H1 (cell line): ENCODE data around the gene TLE1. TPM values are rescaled to one million over a fixed set of nuclear protein-coding genes. Genes with fewer than 3 reads are reported as not detected.

Experiments
- CTCF ChIA-PET: fragments of 300-600 bp; sonication (Branson Sonifier 250); formaldehyde crosslinking; loops from one replicate; lab custom pipeline; 2021; ENCODE audit not compliant: partially characterized antibody; lab: Charles Lee
- POLR2A ChIA-PET: fragments of 300-600 bp; sonication (Branson Sonifier 250); formaldehyde crosslinking; loops from one replicate; lab custom pipeline; 2021; ENCODE audit warnings: inconsistent platforms; ENCODE audit not compliant: partially characterized antibody; lab: Charles Lee
- DNase-seq, 2 experiments: peaks; one replicate each; pipeline versions ENCODE4 v3.0.0 to v3.0.0-alpha.2; 2010 to 2022; ENCODE audit warnings: low spot score in 2 of 2, low read depth in 1 of 2, mixed read lengths in 1 of 2
- FAIRE-seq: peaks from 2 replicates; lab custom pipeline; 2011; peaks lifted over from hg19 to GRCh38; lab: Jason Lieb, UNC
- H2AFZ ChIP-seq: 2 replicates; pipeline ENCODE4 v1.8.1; 2012; ENCODE audit warnings: low read length, inconsistent platforms
- H2AK5ac ChIP-seq: 2 replicates; pipeline ENCODE4 v1.6.1; 2013; ENCODE audit warnings: low read depth, low read length
- H2BK120ac ChIP-seq: replicated peaks from 2 replicates; pipeline ENCODE3; 2013; ENCODE audit warnings: low read depth, low read length, inconsistent platforms
- H2BK12ac ChIP-seq: 2 replicates; pipeline ENCODE4 v1.6.1; 2013; ENCODE audit warnings: low read depth, low read length
- H2BK15ac ChIP-seq: 2 replicates; pipeline ENCODE4 v1.6.1; 2013; ENCODE audit warnings: low read length
- H2BK20ac ChIP-seq: 2 replicates; pipeline ENCODE4 v1.6.1; 2013; ENCODE audit warnings: low read length
- H2BK5ac ChIP-seq: 2 replicates; pipeline ENCODE4 v1.6.1; 2013; ENCODE audit warnings: low read depth, low read length
- H3K14ac ChIP-seq: 2 replicates; pipeline ENCODE4 v1.6.1; 2013; ENCODE audit warnings: inconsistent platforms; ENCODE audit not compliant: insufficient read length
- H3K18ac ChIP-seq: 2 replicates; pipeline ENCODE4 v1.6.1; 2013; ENCODE audit warnings: low read length; ENCODE audit errors: extremely low read depth
- H3K23ac ChIP-seq: 2 replicates; pipeline ENCODE4 v1.6.1; 2013; ENCODE audit warnings: inconsistent platforms; ENCODE audit not compliant: insufficient read length
- H3K23me2 ChIP-seq: 2 replicates; pipeline ENCODE4 v1.6.1; 2013; ENCODE audit warnings: low read depth, low read length
- H3K27ac ChIP-seq: 2 replicates; pipeline ENCODE4 v1.6.1; 2011; ENCODE audit warnings: low read depth, low read length, inconsistent platforms
- H3K27me3 ChIP-seq, 4 experiments: replicated peaks in 1 of 4; 1 replicate in 1 of 4; 2 replicates in 3 of 4; pipeline versions ENCODE4 v1.6.1 to v1.8.1; 2011 to 2013; ENCODE audit warnings: low read length in 3 of 4, mild to moderate bottlenecking in 3 of 4, inconsistent platforms in 2 of 4, mixed read lengths in 2 of 4, moderate library complexity in 1 of 4; ENCODE audit not compliant: control insufficient read depth in 3 of 4, insufficient read depth in 3 of 4; ENCODE audit errors: extremely low read depth in 1 of 4
- H3K36me3 ChIP-seq, 4 experiments: 2 replicates each; pipeline versions ENCODE4 v1.6.1 to v1.8.1; 2011 to 2013; ENCODE audit warnings: mild to moderate bottlenecking in 4 of 4, low read length in 3 of 4, moderate library complexity in 2 of 4, control low read depth in 1 of 4, inconsistent platforms in 1 of 4; ENCODE audit not compliant: insufficient read depth in 4 of 4, control insufficient read depth in 2 of 4
- H3K4ac ChIP-seq: replicated peaks from 2 replicates; pipeline ENCODE3; 2013; ENCODE audit warnings: low read length, low read depth, mixed read lengths, inconsistent platforms; ENCODE audit not compliant: insufficient read length
- H3K4me1 ChIP-seq, 4 experiments: replicated peaks in 1 of 4; 1 replicate in 1 of 4; 2 replicates in 3 of 4; pipeline versions ENCODE4 v1.6.1 to v1.8.1; 2011 to 2013; ENCODE audit warnings: low read length in 3 of 4, inconsistent platforms in 2 of 4, mixed read lengths in 1 of 4; ENCODE audit not compliant: insufficient read depth in 4 of 4, control insufficient read depth in 3 of 4
- H3K4me2 ChIP-seq, 2 experiments: 2 replicates each; pipeline versions ENCODE4 v1.6.1 to v1.8.1; 2011 to 2013; ENCODE audit warnings: low read depth in 2 of 2, low read length in 2 of 2, control low read depth in 1 of 2, inconsistent platforms in 1 of 2, mild to moderate bottlenecking in 1 of 2; ENCODE audit not compliant: insufficient read depth in 1 of 2
- H3K4me3 ChIP-seq, 4 experiments: fragments of 200-600, 300-600 bp in 1 of 4; sonication (generic), shearing (Covaris generic), sonication (Bioruptor Twin) in 1 of 4; 2 replicates each; pipeline versions ENCODE4 v1.5.1 to v1.8.1; 2011 to 2016; ENCODE audit warnings: low read length in 4 of 4, low read depth in 3 of 4, control low read depth in 2 of 4, inconsistent platforms in 2 of 4, mild to moderate bottlenecking in 2 of 4, mixed read lengths in 1 of 4, moderate library complexity in 1 of 4; ENCODE audit not compliant: insufficient read depth in 2 of 4; ENCODE audit errors: extremely low read depth in 1 of 4
- H3K56ac ChIP-seq: replicated peaks from 2 replicates; pipeline ENCODE3; 2013; ENCODE audit warnings: low read depth, mild to moderate bottlenecking, mixed read lengths, low read length, inconsistent platforms; ENCODE audit not compliant: insufficient read length
- H3K79me1 ChIP-seq: 2 replicates; pipeline ENCODE4 v1.6.1; 2013; ENCODE audit warnings: low read depth, low read length, control low read depth
- H3K79me2 ChIP-seq, 2 experiments: 2 replicates each; pipeline versions ENCODE4 v1.6.1 to v1.8.1; 2012 to 2013; ENCODE audit warnings: low read length in 2 of 2, mild to moderate bottlenecking in 2 of 2, inconsistent platforms in 1 of 2; ENCODE audit not compliant: insufficient read depth in 2 of 2, control insufficient read depth in 1 of 2
- H3K9ac ChIP-seq, 4 experiments: replicated peaks in 1 of 4; 1 replicate in 1 of 4; 2 replicates in 3 of 4; pipeline versions ENCODE4 v1.6.1 to v1.8.1; 2011 to 2013; ENCODE audit warnings: low read depth in 3 of 4, low read length in 3 of 4, control low read depth in 2 of 4, mild to moderate bottlenecking in 2 of 4, moderate library complexity in 2 of 4, inconsistent platforms in 1 of 4; ENCODE audit errors: extremely low read depth in 1 of 4
- H3K9me3 ChIP-seq, 2 experiments: 2 replicates each; pipeline versions ENCODE4 v1.6.1 to v1.8.1; 2012 to 2013; ENCODE audit warnings: mild to moderate bottlenecking in 2 of 2, moderate library complexity in 2 of 2, control low read depth in 1 of 2, inconsistent platforms in 1 of 2, low read depth in 1 of 2, low read length in 1 of 2, mixed read lengths in 1 of 2; ENCODE audit not compliant: insufficient read depth in 2 of 2
- H4K20me1 ChIP-seq, 2 experiments: replicated peaks in 1 of 2; 2 replicates each; pipeline versions ENCODE3 to v1.8.1; 2011 to 2013; ENCODE audit warnings: inconsistent platforms in 2 of 2, low read length in 2 of 2, mild to moderate bottlenecking in 1 of 2; ENCODE audit not compliant: insufficient read depth in 2 of 2, control insufficient read depth in 1 of 2
- H4K5ac ChIP-seq: 2 replicates; pipeline ENCODE4 v1.6.1; 2013; ENCODE audit warnings: low read length, low read depth, mixed read lengths, inconsistent platforms; ENCODE audit not compliant: insufficient read length
- H4K8ac ChIP-seq: 2 replicates; pipeline ENCODE4 v1.8.0; 2013; ENCODE audit warnings: mild to moderate bottlenecking, moderate library complexity, low read length, inconsistent platforms; ENCODE audit not compliant: insufficient read depth; ENCODE audit errors: extremely low read depth
- H4K91ac ChIP-seq: replicated peaks from 2 replicates; pipeline ENCODE3; 2013; ENCODE audit warnings: low read length, mixed read lengths, inconsistent platforms; ENCODE audit not compliant: insufficient read length
- BRCA1 ChIP-seq: IDR thresholded peaks from 2 replicates; pipeline ENCODE4 v1.6.1; 2012; ENCODE audit warnings: low read depth, low read length, improper control_type of control experiment
- CBX8 ChIP-seq: fragments of 300-800, 300-1000 bp; sonication (generic); IDR thresholded peaks from 2 replicates; pipeline ENCODE4 v1.7.1; 2016; ENCODE audit warnings: low read depth, low read length, borderline replicate concordance
- CTBP2 ChIP-seq: IDR thresholded peaks from 2 replicates; pipeline ENCODE4 v1.7.0; 2011; ENCODE audit warnings: borderline replicate concordance, mild to moderate bottlenecking, moderate library complexity, mixed read lengths, low read length; ENCODE audit not compliant: insufficient read depth, insufficient read length
- FOSL1 ChIP-seq: IDR thresholded peaks from 2 replicates; pipeline ENCODE4 v1.6.1; 2011; ENCODE audit warnings: mild to moderate bottlenecking, low read depth, low read length, moderate library complexity; ENCODE audit not compliant: insufficient read depth
- KDM4A ChIP-seq: IDR thresholded peaks from one replicate; pipeline ENCODE4 v1.7.1; 2012; ENCODE audit warnings: low read depth, mild to moderate bottlenecking, moderate library complexity, low read length, inconsistent platforms; ENCODE audit not compliant: severe bottlenecking
- POLR2AphosphoS5 ChIP-seq: IDR thresholded peaks from 2 replicates; pipeline ENCODE4 v1.6.1; 2011; ENCODE audit warnings: low read depth, low read length
- SUZ12 ChIP-seq: fragments of 200-600 bp; sonication (generic); IDR thresholded peaks from 2 replicates; pipeline ENCODE4 v1.6.1; 2012; ENCODE audit warnings: mild to moderate bottlenecking, inconsistent platforms, low read length, moderate library complexity, mixed read lengths
- TAF1 ChIP-seq: IDR thresholded peaks from 2 replicates; pipeline ENCODE4 v1.6.1; 2011; ENCODE audit warnings: mild to moderate bottlenecking, low read depth, low read length
- TBP ChIP-seq: IDR thresholded peaks from 2 replicates; pipeline ENCODE4 v1.6.1; 2011; ENCODE audit warnings: low read depth, low read length, improper control_type of control experiment
- ZNF274 ChIP-seq: IDR thresholded peaks from 2 replicates; pipeline ENCODE4 v1.7.0; 2012; ENCODE audit warnings: low read length, borderline replicate concordance; ENCODE audit errors: extremely low read depth
- WGBS, 2 experiments: shearing (Covaris generic) in 1 of 2; methylation state at CpG; one replicate each; pipeline versions ENCODE4 v1.1.6 to v1.1.7; 2013 to 2015; ENCODE audit warnings: low lambda C conversion rate in 2 of 2, mixed read lengths in 2 of 2, inconsistent platforms in 1 of 2, low coverage in 1 of 2, missing lambda C conversion rate in 1 of 2; ENCODE audit not compliant: insufficient replicate concordance in 2 of 2, insufficient coverage in 1 of 2, insufficient read length in 1 of 2; ENCODE audit errors: extremely low coverage in 1 of 2, missing lambda C conversion rate in 1 of 2; 5-methylcytosine and 5-hydroxymethylcytosine counted together
- polyA plus RNA-seq, 7 experiments: library from polyadenylated mRNA; depleted of rRNA in 3 of 7; stranded (reverse) in 5 of 7; unstranded in 2 of 7; fragments of >200 nt in 5 of 7; fragments of 200-250 nt in 2 of 7; gene quantifications; 1 replicate in 5 of 7; 2 replicates in 1 of 7; 4 replicates in 1 of 7; pipeline versions ENCODE4 v1.2.1 to v1.2.3, GENCODE V29; 2011 to 2013; ENCODE audit warnings: missing spikeins in 2 of 7, mixed read lengths in 2 of 7
- total RNA-seq: library from RNA; stranded (reverse); fragmentation: NEBNext Ultra II Directional; extraction: Animal tissue kit (Norgen Biotek cat#: 25700); gene quantifications from 2 replicates; pipeline ENCODE4 v1.2.1, GENCODE V29; 2021
- TF ChIP-seq, protein P1 (sequence below), 3 experiments: IDR thresholded peaks; 1 replicate in 2 of 3; 2 replicates in 1 of 3; pipeline versions ENCODE4 v1.5.1 to v1.6.1; 2011; ENCODE audit warnings: low read length in 3 of 3, mild to moderate bottlenecking in 3 of 3, inconsistent platforms in 2 of 3, low read depth in 1 of 3, moderate library complexity in 1 of 3; ENCODE audit not compliant: insufficient read depth in 1 of 3; ENCODE audit errors: control extremely low read depth in 1 of 3

The TLE1 gene
- total and polyA plus RNA-seq, 2 of the 8 experiments (the other 6 are each of a cell fraction or from before 2014, with no cell fraction given) = 81.8 to 91.6 TPM

DNA sequence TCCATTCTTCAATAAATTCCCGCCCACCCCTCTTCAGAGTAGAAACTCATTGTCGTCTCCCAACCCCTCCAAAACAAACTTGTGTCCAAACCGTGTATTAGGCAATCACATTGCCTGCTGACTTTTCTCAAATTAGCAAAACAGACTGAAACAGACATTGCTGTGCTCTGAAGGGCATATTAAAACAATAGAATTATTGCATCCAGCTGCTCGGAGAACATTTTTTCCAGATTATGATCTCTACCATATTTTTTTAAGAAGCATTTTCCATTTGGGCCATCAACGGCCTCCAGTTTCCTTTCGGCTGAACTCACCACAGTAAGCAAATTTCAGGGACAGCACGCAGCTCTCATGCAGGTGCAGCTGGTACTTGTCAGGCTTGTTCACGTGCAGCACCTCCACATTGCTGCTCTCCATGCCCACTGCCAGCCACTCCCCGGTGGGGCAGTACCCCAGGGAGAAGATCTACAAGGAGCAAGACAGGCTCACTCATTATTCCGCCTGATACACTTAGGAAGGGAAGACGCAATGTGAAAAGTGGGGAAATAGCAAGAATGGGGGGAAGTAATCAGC is 104.1 kb downstream of the TLE1 start:
- H2BK120ac ChIP-seq = no peak overlapping the region
- no peak overlapping the region for H3K23ac ChIP-seq
- H3K23me2 ChIP-seq = no peaks in the 10 kb centered on the region; the same call in 1 of the 2 replicates
- WGBS, 2 experiments = 88% methylated on average over 11 of the region's 11 CpGs; no CpG with 5 or more reads in 1 of the 2 experiments
- H3K4me1 ChIP-seq = 0 out of 7 replicates have a peak, but pooled peaks cover 0 to 2% (median 0%) of the 10 kb centered on the region in 4 experiments
- no peak overlapping the region for H2AK5ac ChIP-seq
- ChIA-PET POLR2A (no interaction called here), CTCF (interaction anchor here (0.6 kb wide), 1 partner anchor 61 kb away, joined by 3 read pairs; no protein-coding TSS in a partner anchor)
- H3K4me3 ChIP-seq = no peak overlapping the region
- H3K27me3 ChIP-seq = no peaks in the 10 kb centered on the region
- no peak for DNase-seq
- H3K27ac ChIP-seq = no peak overlapping the region
- peaks cover 23 to 72% (median 61%) of the 10 kb centered on the region in 4 experiments for H3K36me3 ChIP-seq
- H3K4ac ChIP-seq = no peak overlapping the region
- no peak overlapping the region for H3K56ac ChIP-seq
- H2AFZ ChIP-seq = no peak overlapping the region
- no peaks in the 10 kb centered on the region for H3K9me3 ChIP-seq
- H4K5ac ChIP-seq = no peak overlapping the region
- no peak overlapping the region for H3K14ac ChIP-seq
- no peak overlapping the region for H2BK20ac ChIP-seq
- H2BK12ac ChIP-seq = no peak overlapping the region
- no peak overlapping the region for H3K9ac ChIP-seq
- H3K79me1 ChIP-seq = no peaks in the 10 kb centered on the region; the same call in 1 of the 2 replicates
- no peak overlapping the region for H2BK5ac ChIP-seq
- no peak overlapping the region for H4K8ac ChIP-seq
- H2BK15ac ChIP-seq = no peak overlapping the region
- no peak overlapping the region for H3K18ac ChIP-seq
- no peak overlapping the region for H3K4me2 ChIP-seq
- 0 out of 4 replicates have a peak, but pooled peaks cover 0 to 3% of the 10 kb centered on the region in 2 experiments for H3K79me2 ChIP-seq
- H4K20me1 ChIP-seq = no peaks in the 10 kb centered on the region
- no peak for FAIRE-seq
- no peak overlapping the region for H4K91ac ChIP-seq
- TF ChIP-seq, protein P1, sequence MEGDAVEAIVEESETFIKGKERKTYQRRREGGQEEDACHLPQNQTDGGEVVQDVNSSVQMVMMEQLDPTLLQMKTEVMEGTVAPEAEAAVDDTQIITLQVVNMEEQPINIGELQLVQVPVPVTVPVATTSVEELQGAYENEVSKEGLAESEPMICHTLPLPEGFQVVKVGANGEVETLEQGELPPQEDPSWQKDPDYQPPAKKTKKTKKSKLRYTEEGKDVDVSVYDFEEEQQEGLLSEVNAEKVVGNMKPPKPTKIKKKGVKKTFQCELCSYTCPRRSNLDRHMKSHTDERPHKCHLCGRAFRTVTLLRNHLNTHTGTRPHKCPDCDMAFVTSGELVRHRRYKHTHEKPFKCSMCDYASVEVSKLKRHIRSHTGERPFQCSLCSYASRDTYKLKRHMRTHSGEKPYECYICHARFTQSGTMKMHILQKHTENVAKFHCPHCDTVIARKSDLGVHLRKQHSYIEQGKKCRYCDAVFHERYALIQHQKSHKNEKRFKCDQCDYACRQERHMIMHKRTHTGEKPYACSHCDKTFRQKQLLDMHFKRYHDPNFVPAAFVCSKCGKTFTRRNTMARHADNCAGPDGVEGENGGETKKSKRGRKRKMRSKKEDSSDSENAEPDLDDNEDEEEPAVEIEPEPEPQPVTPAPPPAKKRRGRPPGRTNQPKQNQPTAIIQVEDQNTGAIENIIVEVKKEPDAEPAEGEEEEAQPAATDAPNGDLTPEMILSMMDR (IDR thresholded peaks at IDR 0.05; ENCODE audit: control extremely low read depth in 1 of 3, insufficient read depth in 1 of 3, low read depth in 1 of 3, low read length in 3 of 3) = no peak
- TF ChIP-seq CTBP2 (no peak), ZNF274 (no peak), FOSL1 (no peak), KDM4A (no peak), SUZ12 (no peak), TBP (no peak), TAF1 (no peak), CBX8 (no peak), POLR2AphosphoS5 (no peak), BRCA1 (no peak)
